Neural progenitor cell (in vitro differentiated cells): Measurements from ENCODE around the gene TOMM7. TPM values are rescaled to one million over a fixed set of nuclear protein-coding genes. Genes with fewer than 3 reads are reported as not detected.
"Not testable (repeated sequence)": the region's sequence is repeated elsewhere in the genome, so short reads cannot be mapped to it uniquely, and the experiment has no call there.

Source experiments
- DNase-seq: peaks from one replicate; pipeline ENCODE4 v3.0.0-alpha.2; 2016; ENCODE audit warnings: low spot score
- H2AFZ ChIP-seq: fragments of 200-600 bp; sonication (generic); replicated peaks from 2 replicates; pipeline ENCODE4 v1.6.1; 2016; ENCODE audit warnings: antibody characterized with exemption
- H3F3A ChIP-seq: fragments of 200-600 bp; sonication (generic); 2 replicates; pipeline ENCODE4 v1.6.1; 2016; ENCODE audit warnings: antibody characterized with exemption, low read depth
- H3K27ac ChIP-seq: fragments of 200-600 bp; sonication (generic); 2 replicates; pipeline ENCODE4 v1.5.1; 2016; ENCODE audit warnings: mild to moderate bottlenecking
- H3K27me3 ChIP-seq: fragments of 200-600 bp; sonication (generic); 2 replicates; pipeline ENCODE4 v1.6.1; 2016; ENCODE audit warnings: mild to moderate bottlenecking, moderate library complexity
- H3K36me3 ChIP-seq: fragments of 200-600 bp; sonication (generic); 2 replicates; pipeline ENCODE4 v1.5.1; 2016
- H3K4me1 ChIP-seq: fragments of 200-600 bp; sonication (generic); 2 replicates; pipeline ENCODE4 v1.6.1; 2016; ENCODE audit warnings: mixed run types
- H3K4me2 ChIP-seq: fragments of 200-600 bp; sonication (generic); 2 replicates; pipeline ENCODE4 v1.6.1; 2016
- H3K4me3 ChIP-seq: fragments of 200-600 bp; sonication (generic); 2 replicates; pipeline ENCODE4 v1.5.1; 2016
- H3K79me2 ChIP-seq: fragments of 200-600 bp; sonication (generic); 2 replicates; pipeline ENCODE4 v1.6.1; 2016; ENCODE audit warnings: low read depth
- H3K9ac ChIP-seq: fragments of 200-600 bp; sonication (generic); 2 replicates; pipeline ENCODE4 v1.6.1; 2016
- H3K9me3 ChIP-seq: fragments of 200-600 bp; sonication (generic); 2 replicates; pipeline ENCODE4 v1.5.1; 2016; ENCODE audit warnings: low read depth
- H4K20me1 ChIP-seq: fragments of 200-600 bp; sonication (generic); 2 replicates; pipeline ENCODE4 v1.6.1; 2016; ENCODE audit warnings: low read depth
- H3K27ac Mint-ChIP-seq: 3 replicates; pipeline ENCODE4 v1.8.0; 2021; ENCODE audit warnings: mixed read lengths
- H3K27me3 Mint-ChIP-seq: 2 replicates; pipeline ENCODE4 v1.8.0; 2022; ENCODE audit warnings: low read depth, mild to moderate bottlenecking, inconsistent platforms, moderate library complexity, mixed read lengths; ENCODE audit not compliant: insufficient read depth
- H3K36me3 Mint-ChIP-seq: 3 replicates; pipeline ENCODE4 v1.8.0; 2021; ENCODE audit warnings: mixed read lengths
- H3K4me1 Mint-ChIP-seq: 3 replicates; pipeline ENCODE4 v1.8.0; 2021; ENCODE audit warnings: mixed read lengths
- H3K4me3 Mint-ChIP-seq: 3 replicates; pipeline ENCODE4 v1.8.0; 2021; ENCODE audit warnings: mild to moderate bottlenecking, moderate library complexity, mixed read lengths
- H3K9me3 Mint-ChIP-seq: 3 replicates; pipeline ENCODE4 v1.8.0; 2020; ENCODE audit warnings: mixed read lengths
- EZH2 ChIP-seq: fragments of 200-600 bp; sonication (generic); IDR thresholded peaks from 2 replicates; pipeline ENCODE4 v1.6.1; 2017; ENCODE audit warnings: antibody characterized with exemption, mild to moderate bottlenecking, moderate library complexity
- EZH2phosphoT487 ChIP-seq: fragments of 200-600 bp; sonication (generic); IDR thresholded peaks from 2 replicates; pipeline ENCODE4 v1.6.1; 2017; ENCODE audit warnings: antibody characterized with exemption
- total RNA-seq: library from RNA; depleted of rRNA; stranded (reverse); fragments of >200 nt; gene quantifications from 2 replicates; pipeline ENCODE4 v1.2.3, GENCODE V29; 2015; ENCODE audit warnings: low replicate concordance
- TF ChIP-seq, protein P1 (sequence below): fragments of 200-600 bp; sonication (generic); IDR thresholded peaks from 2 replicates; pipeline ENCODE4 v1.5.1; 2017; ENCODE audit warnings: antibody characterized with exemption, mild to moderate bottlenecking

Gene TOMM7
- total RNA-seq, 1 donor from 2014 or later, result 89.9 TPM

DNA sequence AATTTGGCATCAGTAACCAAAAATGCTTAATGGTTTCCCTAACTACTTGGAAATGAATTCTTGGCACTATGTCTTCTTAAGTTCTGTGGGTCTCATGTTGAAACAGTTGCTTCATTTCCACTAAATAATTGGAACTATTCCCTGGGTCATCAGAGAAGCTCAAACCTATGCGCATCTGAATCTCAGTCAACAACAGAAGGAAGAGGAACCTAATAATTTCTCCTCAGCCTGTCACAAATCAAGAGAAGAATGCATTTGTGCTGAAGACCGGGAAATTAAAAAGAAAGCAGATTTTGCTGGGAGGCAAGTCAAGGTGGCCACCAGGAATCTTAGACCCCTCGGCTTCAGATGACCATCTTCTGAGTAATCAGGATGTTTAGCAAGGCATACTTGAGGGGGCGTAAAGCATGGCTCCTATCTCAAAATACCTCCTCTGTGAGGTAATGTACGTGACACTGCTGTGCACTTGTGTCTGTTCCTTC is 41.4 kb downstream of the TOMM7 start:
- Histone ChIP-seq H3K27me3 (no peaks in the 10 kb centered on the region), H3K4me2 (no peak overlapping the region), H3F3A (no peaks in the 10 kb centered on the region), H3K4me3 (no peak overlapping the region), H3K9me3 (no peaks in the 10 kb centered on the region), H3K79me2 (no peaks in the 10 kb centered on the region), H3K36me3 (no peaks in the 10 kb centered on the region), H4K20me1 (no peaks in the 10 kb centered on the region), H3K27ac (no peak overlapping the region), H2AFZ (no peak overlapping the region), H3K4me1 (peaks cover 8% of the 10 kb centered on the region), H3K9ac (no peak overlapping the region)
- Mint-ChIP-seq H3K27me3 (peaks cover 2% of the 10 kb centered on the region), H3K4me3 (no peak overlapping the region), H3K9me3 (no peaks in the 10 kb centered on the region), H3K27ac (no peak overlapping the region), H3K36me3 (no peaks in the 10 kb centered on the region), H3K4me1 (no peaks in the 10 kb centered on the region)
- TF ChIP-seq EZH2phosphoT487 (no peak), EZH2 (no peak)
- TF ChIP-seq, protein P1, sequence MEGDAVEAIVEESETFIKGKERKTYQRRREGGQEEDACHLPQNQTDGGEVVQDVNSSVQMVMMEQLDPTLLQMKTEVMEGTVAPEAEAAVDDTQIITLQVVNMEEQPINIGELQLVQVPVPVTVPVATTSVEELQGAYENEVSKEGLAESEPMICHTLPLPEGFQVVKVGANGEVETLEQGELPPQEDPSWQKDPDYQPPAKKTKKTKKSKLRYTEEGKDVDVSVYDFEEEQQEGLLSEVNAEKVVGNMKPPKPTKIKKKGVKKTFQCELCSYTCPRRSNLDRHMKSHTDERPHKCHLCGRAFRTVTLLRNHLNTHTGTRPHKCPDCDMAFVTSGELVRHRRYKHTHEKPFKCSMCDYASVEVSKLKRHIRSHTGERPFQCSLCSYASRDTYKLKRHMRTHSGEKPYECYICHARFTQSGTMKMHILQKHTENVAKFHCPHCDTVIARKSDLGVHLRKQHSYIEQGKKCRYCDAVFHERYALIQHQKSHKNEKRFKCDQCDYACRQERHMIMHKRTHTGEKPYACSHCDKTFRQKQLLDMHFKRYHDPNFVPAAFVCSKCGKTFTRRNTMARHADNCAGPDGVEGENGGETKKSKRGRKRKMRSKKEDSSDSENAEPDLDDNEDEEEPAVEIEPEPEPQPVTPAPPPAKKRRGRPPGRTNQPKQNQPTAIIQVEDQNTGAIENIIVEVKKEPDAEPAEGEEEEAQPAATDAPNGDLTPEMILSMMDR, result no peak
- no peak for DNase-seq

DNA sequence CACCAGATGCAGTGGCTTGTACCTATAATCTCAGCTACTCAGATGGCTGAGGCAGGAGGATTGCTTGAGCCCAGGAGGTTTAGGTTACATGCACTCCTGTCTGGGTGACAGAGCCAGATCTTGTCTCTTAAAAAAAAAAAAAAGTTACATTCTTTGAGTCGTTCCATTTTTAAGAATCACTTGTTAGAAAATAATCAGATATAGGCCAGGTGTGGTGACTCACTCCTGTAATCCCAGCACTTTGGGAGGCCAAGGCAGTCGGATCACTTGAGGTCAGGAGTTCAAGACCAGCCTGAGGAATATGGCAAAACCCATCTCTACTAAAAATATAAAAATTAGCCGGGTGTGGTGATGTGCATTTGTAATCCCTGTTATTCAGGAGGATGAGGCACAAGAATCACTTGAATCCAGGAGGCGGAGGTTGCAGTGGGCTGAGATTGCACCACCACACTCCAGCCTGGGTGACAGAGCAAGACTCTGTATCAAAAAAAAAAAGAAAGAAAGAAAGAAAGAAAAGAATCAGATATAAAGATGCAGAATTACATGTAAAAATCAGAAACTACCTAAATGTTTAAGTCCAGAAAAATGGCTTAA is 42.8 kb downstream of the TOMM7 start:
- not testable (repeated sequence) for H3K27ac Mint-ChIP-seq, H3K79me2 ChIP-seq, H3K27me3 Mint-ChIP-seq, H3K4me2 ChIP-seq, H2AFZ ChIP-seq, H3K4me1 Mint-ChIP-seq, H4K20me1 ChIP-seq, H3K4me3 ChIP-seq, H3K9me3 ChIP-seq, H3K9ac ChIP-seq, DNase-seq, H3K4me3 Mint-ChIP-seq, H3K27me3 ChIP-seq, H3K36me3 ChIP-seq, H3K36me3 Mint-ChIP-seq, H3K27ac ChIP-seq, H3K4me1 ChIP-seq, H3F3A ChIP-seq, H3K9me3 Mint-ChIP-seq

DNA sequence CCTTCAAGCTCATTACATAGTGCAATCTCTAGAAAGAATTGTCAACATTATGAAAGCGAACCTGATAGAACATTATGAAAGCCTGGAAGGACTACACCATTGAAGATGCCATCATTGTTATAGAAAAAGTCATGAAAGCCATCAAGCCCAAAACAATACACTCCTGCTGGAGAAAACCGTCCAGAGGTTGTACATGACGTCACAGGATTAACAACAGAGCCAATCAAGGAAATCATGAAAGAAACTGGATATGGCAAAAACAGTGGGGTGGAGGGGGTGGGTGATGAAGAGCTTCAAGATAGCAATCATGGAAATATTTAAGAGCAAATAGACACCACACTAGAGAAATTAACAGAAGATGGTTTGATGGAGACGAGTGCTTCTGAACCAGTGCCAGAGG is 45.7 kb downstream of the TOMM7 start:
- no peak overlapping the region for H3K4me3 ChIP-seq
- no peak for DNase-seq
- Mint-ChIP-seq H3K27ac (no peak overlapping the region), H3K4me3 (no peak overlapping the region), H3K4me1 (no peaks in the 10 kb centered on the region), H3K9me3 (no peaks in the 10 kb centered on the region), H3K36me3 (no peaks in the 10 kb centered on the region), H3K27me3 (peaks cover 2% of the 10 kb centered on the region)
- no peaks in the 10 kb centered on the region for H3K79me2 ChIP-seq
- no peak overlapping the region for H2AFZ ChIP-seq
- H3K27me3 ChIP-seq, result no peaks in the 10 kb centered on the region
- no peaks in the 10 kb centered on the region for H3K4me1 ChIP-seq
- no peaks in the 10 kb centered on the region for H4K20me1 ChIP-seq
- TF ChIP-seq EZH2phosphoT487, result no peak
- TF ChIP-seq, protein P1, result no peak
- no peak for TF ChIP-seq EZH2
- H3K27ac ChIP-seq, result no peak overlapping the region
- H3F3A ChIP-seq, result no peaks in the 10 kb centered on the region
- H3K9me3 ChIP-seq, result no peaks in the 10 kb centered on the region
- H3K36me3 ChIP-seq, result no peaks in the 10 kb centered on the region
- no peak overlapping the region for H3K4me2 ChIP-seq
- no peak overlapping the region for H3K9ac ChIP-seq

DNA sequence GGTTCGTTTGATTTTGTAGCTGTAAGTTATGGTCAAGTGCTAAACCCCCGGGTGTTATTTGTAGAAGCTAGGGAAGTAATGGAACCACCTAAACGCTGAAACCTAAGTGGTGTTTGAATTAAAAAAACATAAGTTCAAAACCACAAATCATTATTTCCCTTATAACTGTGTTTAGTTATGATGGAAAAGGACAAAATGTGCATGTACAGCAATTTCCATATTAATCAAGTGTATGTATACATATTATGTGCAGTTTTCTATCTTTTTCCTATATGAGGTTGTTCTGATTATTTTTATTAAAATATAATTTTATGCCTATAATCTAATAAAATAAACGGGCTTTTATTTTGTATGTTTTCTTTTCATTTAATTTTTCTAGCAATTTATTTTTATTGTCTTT is 49.8 kb downstream of the TOMM7 start:
- Histone ChIP-seq H3K9me3 (no peaks in the 10 kb centered on the region), H3F3A (no peaks in the 10 kb centered on the region), H3K4me1 (no peaks in the 10 kb centered on the region), H3K4me2 (no peak overlapping the region), H3K36me3 (no peaks in the 10 kb centered on the region), H3K4me3 (no peak overlapping the region), H4K20me1 (no peaks in the 10 kb centered on the region), H2AFZ (no peak overlapping the region), H3K9ac (no peak overlapping the region), H3K27me3 (no peaks in the 10 kb centered on the region), H3K27ac (no peak overlapping the region), H3K79me2 (no peaks in the 10 kb centered on the region)
- H3K4me3 Mint-ChIP-seq, result no peak overlapping the region
- TF ChIP-seq, protein P1, result no peak
- TF ChIP-seq EZH2phosphoT487 (no peak), EZH2 (no peak)
- H3K4me1 Mint-ChIP-seq, result no peaks in the 10 kb centered on the region
- no peaks in the 10 kb centered on the region for H3K36me3 Mint-ChIP-seq
- peaks cover 2% of the 10 kb centered on the region for H3K9me3 Mint-ChIP-seq
- no peak overlapping the region for H3K27ac Mint-ChIP-seq
- no peak for DNase-seq
- peaks cover 2% of the 10 kb centered on the region for H3K27me3 Mint-ChIP-seq
